Forelimb muscle (tissue), 1 donor: ENCODE measurements around the gene PTGDR. TPM values are rescaled to one million over a fixed set of nuclear protein-coding genes. Genes with fewer than 3 reads are reported as not detected.

Source experiments
- DNase-seq: peaks from one replicate; pipeline ENCODE4 v3.0.0-alpha.2; 2013; ENCODE audit warnings: low read depth
- polyA plus RNA-seq: library from polyadenylated mRNA; unstranded; fragments of 120-200 nt; gene quantifications from one replicate; pipeline ENCODE4 v1.2.1, GENCODE V29; 2013; ENCODE audit not compliant: insufficient read length

Gene PTGDR
- polyA plus RNA-seq, 1 donor: 0.18 TPM

- no peak for DNase-seq
Observed at GRCh38 chr14:52310541-52310940, 43.0 kb downstream of the PTGDR start.

GRCh38 chr14:52312931-52313355 is 45.4 kb downstream of the PTGDR start:
- no peak for DNase-seq

GRCh38 chr14:52313462-52313861 is 46.0 kb downstream of the PTGDR start:
- DNase-seq: no peak

- DNase-seq: no peak
Observed at GRCh38 chr14:52313903-52314594, 46.6 kb downstream of the PTGDR start, which contains the start of gene PTGER2. Gene PTGER2 (plus strand): TSS chr14:52314312. CDS start chr14:52314549, 237 bp downstream.

- DNase-seq: no peak
Observed at GRCh38 chr14:52314595-52315354, 47.3 kb downstream of the PTGDR start.

- no peak for DNase-seq
Observed at GRCh38 chr14:52315355-52315718, 47.8 kb downstream of the PTGDR start.

GRCh38 chr14:52318062-52318461 is 50.6 kb downstream of the PTGDR start:
- DNase-seq: no peak

- DNase-seq: no peak
Observed at GRCh38 chr14:52318826-52319645, 51.5 kb downstream of the PTGDR start.

- no peak for DNase-seq
Observed at GRCh38 chr14:52319919-52320318, 52.4 kb downstream of the PTGDR start.

- no peak for DNase-seq
Observed at GRCh38 chr14:52325126-52325525, 57.6 kb downstream of the PTGDR start.

GRCh38 chr14:52325630-52326029 is 58.1 kb downstream of the PTGDR start:
- no peak for DNase-seq

Other genes with a start within 250 kb of the PTGDR start
- 71.7 TPM for gene NID2, start 198.6 kb upstream of the PTGDR start, polyA plus RNA-seq
- gene PTGER2, start 46.6 kb downstream of the PTGDR start, polyA plus RNA-seq: 0.72 TPM